Peyer's patch (tissue), 4 donors: ENCODE results near the gene PA2G4. TPM values are rescaled to one million over a fixed set of nuclear protein-coding genes. Genes with fewer than 3 reads are reported as not detected.
A peak's percentile ranks its signal among the peaks of the same experiment; 100 is the strongest.

ENCODE experiments used
- DNase-seq, 3 donors: peaks; one replicate each; pipeline ENCODE4 v3.0.0-alpha.2; 2017 to 2019
- H3K27ac ChIP-seq, 4 donors: fragments of 200-600 bp; sonication (generic); one replicate each; pipeline ENCODE4 v1.5.1; 2016 to 2019
- H3K27me3 ChIP-seq, 2 donors: fragments of 200-600 bp; sonication (generic); one replicate each; pipeline ENCODE4 v1.5.1; 2019
- H3K36me3 ChIP-seq, 3 donors: fragments of 200-600 bp; sonication (generic); one replicate each; pipeline ENCODE4 v1.5.1; 2016 to 2019
- H3K4me1 ChIP-seq, 4 donors: fragments of 200-600 bp; sonication (generic); one replicate each; pipeline ENCODE4 v1.5.1; 2016 to 2019
- H3K4me3 ChIP-seq, 4 donors: fragments of 200-600 bp; sonication (generic); 1 replicate in 3 of 4; 2 replicates in 1 of 4; pipeline ENCODE4 v1.5.1; 2016 to 2019; ENCODE audit warnings: mild to moderate bottlenecking in 1 of 4
- H3K9me3 ChIP-seq, 4 donors: fragments of 200-600 bp; sonication (generic); one replicate each; pipeline ENCODE4 v1.5.1; 2016 to 2019; ENCODE audit warnings: mild to moderate bottlenecking in 1 of 4
- POLR2A ChIP-seq, 2 donors: fragments of 450-650 bp; IDR thresholded peaks; one replicate each; pipeline ENCODE4 v1.5.1; 2017; ENCODE audit warnings: antibody characterized with exemption in 2 of 2, mild to moderate bottlenecking in 2 of 2, moderate library complexity in 2 of 2
- total RNA-seq, 4 donors: library from RNA; depleted of rRNA; stranded (reverse); fragments of >200 nt; gene quantifications; one replicate each; pipeline ENCODE4 v1.1.0, GENCODE V29; 2016
- TF ChIP-seq, protein P1 (sequence below), 6 experiments: fragments of 450-650 bp in 4 of 6; fragments of 200-600 bp in 2 of 6; sonication (generic) in 1 of 6; IDR thresholded peaks; one replicate each; pipeline ENCODE4 v1.5.1; 2017 to 2019; ENCODE audit warnings: antibody characterized with exemption in 6 of 6, mild to moderate bottlenecking in 3 of 6, moderate library complexity in 1 of 6

PA2G4 gene
- total RNA-seq, 4 donors from 2014 or later, result 34.3 to 221 (median 48.7) TPM

DNA sequence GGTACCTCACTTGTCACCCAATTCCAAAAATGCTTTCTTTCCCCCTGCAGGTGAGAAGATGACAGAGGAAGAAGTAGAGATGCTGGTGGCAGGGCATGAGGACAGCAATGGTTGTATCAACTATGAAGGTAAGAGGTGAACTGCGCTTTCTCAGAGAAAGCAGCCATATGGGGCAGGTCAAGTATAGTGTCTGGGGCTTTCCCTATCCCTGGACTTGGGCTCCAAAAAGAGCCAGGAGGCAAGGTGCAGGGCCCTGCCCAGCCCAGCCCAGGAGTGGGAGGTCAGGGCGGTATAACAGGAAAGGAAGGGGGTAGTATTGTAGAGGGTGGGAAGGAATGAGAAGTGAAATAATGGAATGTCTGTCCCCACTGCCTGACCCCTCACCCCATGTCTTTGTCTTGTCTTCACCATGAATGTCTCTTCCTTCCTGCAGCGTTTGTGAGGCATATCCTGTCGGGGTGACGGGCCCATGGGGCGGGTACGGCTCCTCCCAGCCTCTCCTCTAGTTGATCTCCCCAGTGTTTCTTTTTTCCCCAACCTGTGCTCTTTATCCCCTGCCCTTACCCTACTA lies 55.9 kb downstream of the PA2G4 start:
- no peaks in the 10 kb centered on the region for H3K9me3 ChIP-seq
- H3K27ac ChIP-seq, result peak overlapping the region; percentile 91 to 100 (median 97)
- TF ChIP-seq, protein P1, sequence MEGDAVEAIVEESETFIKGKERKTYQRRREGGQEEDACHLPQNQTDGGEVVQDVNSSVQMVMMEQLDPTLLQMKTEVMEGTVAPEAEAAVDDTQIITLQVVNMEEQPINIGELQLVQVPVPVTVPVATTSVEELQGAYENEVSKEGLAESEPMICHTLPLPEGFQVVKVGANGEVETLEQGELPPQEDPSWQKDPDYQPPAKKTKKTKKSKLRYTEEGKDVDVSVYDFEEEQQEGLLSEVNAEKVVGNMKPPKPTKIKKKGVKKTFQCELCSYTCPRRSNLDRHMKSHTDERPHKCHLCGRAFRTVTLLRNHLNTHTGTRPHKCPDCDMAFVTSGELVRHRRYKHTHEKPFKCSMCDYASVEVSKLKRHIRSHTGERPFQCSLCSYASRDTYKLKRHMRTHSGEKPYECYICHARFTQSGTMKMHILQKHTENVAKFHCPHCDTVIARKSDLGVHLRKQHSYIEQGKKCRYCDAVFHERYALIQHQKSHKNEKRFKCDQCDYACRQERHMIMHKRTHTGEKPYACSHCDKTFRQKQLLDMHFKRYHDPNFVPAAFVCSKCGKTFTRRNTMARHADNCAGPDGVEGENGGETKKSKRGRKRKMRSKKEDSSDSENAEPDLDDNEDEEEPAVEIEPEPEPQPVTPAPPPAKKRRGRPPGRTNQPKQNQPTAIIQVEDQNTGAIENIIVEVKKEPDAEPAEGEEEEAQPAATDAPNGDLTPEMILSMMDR (IDR thresholded peaks at IDR 0.05), result peak in 1 of 6 experiments; percentile 3
- TF ChIP-seq POLR2A (IDR thresholded peaks at IDR 0.05), result no peak
- peaks cover 4 to 41% (median 19%) of the 10 kb centered on the region in 4 donors for H3K4me1 ChIP-seq
- peaks cover 0 to 59% (median 0%) of the 10 kb centered on the region in 3 donors for H3K36me3 ChIP-seq
- H3K27me3 ChIP-seq, result no peaks in the 10 kb centered on the region
- peak overlapping the region; percentile 15 to 96 (median 80) for H3K4me3 ChIP-seq
- peak; percentile 59 to 81 (median 60) for DNase-seq

DNA sequence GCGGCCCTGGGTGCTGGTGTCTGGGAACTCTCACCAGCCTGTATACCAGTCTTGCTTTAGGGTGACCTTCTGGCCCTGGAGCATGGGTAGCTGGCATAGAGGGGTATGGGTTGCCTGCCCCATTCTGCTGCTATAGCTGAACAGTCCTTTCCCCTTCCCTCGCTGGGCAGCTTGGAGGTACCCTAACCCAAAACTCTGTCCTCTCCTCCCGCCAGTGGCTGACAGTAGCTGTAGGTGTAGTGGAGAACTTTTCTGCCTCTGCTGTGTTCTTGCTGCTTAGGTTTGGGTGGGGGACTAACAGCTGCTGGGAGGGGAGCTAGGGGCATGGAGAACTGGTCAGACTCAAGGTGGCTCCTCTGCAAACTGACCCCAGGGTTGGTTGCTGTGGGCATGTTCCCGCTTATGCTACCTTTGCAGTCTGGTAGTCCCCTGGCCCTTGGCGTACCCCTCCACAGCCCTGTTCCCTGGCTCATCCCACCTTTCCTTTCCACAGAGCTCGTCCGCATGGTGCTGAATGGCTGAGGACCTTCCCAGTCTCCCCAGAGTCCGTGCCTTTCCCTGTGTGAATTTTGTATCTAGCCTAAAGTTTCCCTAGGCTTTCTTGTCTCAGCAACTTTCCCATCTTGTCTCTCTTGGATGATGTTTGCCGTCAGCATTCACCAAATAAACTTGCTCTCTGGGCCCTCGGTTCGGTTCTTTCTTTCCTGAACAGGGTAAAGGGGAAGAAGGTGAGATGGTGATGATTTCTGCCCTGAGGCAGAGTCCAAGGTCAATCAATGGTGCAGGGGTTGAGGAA lies 56.7 kb downstream of the PA2G4 start:
- Histone ChIP-seq H3K27me3 (no peaks in the 10 kb centered on the region), H3K9me3 (no peaks in the 10 kb centered on the region), H3K4me1 (peaks cover 4 to 41% (median 19%) of the 10 kb centered on the region in 4 donors), H3K27ac (peak overlapping the region; percentile 91 to 100 (median 97)), H3K36me3 (peaks cover 0 to 67% (median 0%) of the 10 kb centered on the region in 3 donors), H3K4me3 (peak overlapping the region; percentile 15 to 96 (median 80))
- TF ChIP-seq, protein P1 (IDR thresholded peaks at IDR 0.05), result no peak
- no peak for TF ChIP-seq POLR2A (IDR thresholded peaks at IDR 0.05)
- no peak for DNase-seq

DNA sequence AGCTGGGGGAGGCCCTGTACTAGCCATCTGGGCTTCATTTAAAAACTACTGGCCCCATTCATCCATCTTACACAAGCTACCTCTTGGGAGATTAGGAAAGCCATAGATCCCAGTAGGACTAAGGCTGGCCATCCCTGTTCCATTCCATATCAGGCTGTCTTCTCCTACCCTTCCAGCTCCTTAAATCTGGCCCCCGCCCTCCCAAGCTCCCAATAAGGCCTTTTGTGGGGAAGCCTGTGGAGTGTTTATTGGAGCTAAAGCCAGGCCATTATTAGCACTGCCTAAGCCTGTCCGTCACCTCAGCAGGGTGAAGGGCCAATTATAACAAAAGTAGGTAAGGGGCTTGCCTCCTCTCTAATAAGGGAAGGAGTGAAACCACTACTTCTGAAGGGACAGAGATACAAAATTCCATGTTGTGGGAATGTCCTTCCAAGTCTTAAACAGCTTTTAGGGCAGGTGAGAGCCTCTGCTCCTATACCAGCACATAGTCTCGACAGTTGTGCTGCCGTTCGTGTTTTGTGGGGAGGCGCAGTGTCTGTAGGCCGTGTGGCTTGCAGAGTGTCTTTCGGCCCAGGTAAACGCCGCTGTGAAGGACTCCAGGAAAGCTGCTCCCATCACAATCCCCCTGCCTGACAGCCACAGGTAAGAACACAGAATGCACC lies 57.5 kb downstream of the PA2G4 start:
- Histone ChIP-seq H3K4me3 (peak overlapping the region in 1 of 4 donors; percentile 69), H3K4me1 (peaks cover 4 to 36% (median 19%) of the 10 kb centered on the region in 4 donors), H3K9me3 (no peaks in the 10 kb centered on the region), H3K27me3 (no peaks in the 10 kb centered on the region), H3K36me3 (peaks cover 0 to 74% (median 0%) of the 10 kb centered on the region in 3 donors), H3K27ac (peak overlapping the region in 2 of 4 donors; percentile 91 to 100)
- DNase-seq, result no peak
- TF ChIP-seq, protein P1 (IDR thresholded peaks at IDR 0.05), result no peak
- TF ChIP-seq POLR2A (IDR thresholded peaks at IDR 0.05), result no peak

DNA sequence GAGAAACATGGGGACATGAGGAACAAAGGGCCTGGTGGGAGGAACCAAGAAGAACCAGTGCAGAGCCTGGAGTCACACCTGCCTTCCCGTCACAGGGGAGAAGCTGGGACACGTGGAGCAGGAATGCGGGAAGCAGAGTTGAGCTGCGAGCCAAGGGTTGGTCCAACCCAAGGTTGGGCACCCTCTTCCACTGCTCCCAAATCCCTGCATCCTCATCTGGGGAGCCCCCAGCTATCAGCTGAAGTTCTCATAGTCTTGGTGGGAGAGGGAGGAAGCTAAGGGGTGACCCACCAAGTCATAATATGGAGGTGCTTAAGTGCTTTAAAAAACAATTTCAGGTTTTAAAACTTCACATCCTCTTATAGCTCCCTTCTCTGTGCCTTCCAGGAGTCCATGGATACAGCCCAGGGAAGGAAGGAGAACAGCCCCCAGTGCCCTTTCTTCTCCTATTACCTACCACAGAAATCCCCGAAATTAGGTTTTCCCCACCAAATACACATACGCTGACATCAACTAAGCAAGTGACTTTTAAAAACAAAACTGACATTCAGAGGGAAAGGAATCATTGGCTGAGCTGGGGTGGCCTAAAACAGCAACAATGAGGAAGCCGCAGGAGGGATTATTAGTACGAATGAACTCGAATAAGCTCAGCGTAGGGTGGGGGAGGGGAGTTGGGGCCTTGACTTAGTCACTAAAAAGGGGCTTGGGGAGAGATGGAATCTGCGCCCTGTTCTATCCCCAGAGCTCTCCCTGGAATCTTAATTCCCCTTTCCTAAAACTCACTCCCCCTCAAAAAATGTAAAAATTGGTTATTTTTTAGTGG lies 58.3 kb downstream of the PA2G4 start:
- no peaks in the 10 kb centered on the region for H3K9me3 ChIP-seq
- H3K36me3 ChIP-seq, result peaks cover 0 to 83% (median 0%) of the 10 kb centered on the region in 3 donors
- TF ChIP-seq, protein P1 (IDR thresholded peaks at IDR 0.05), result no peak
- TF ChIP-seq POLR2A (IDR thresholded peaks at IDR 0.05), result no peak
- no peak overlapping the region for H3K4me3 ChIP-seq
- no peak for DNase-seq
- peak overlapping the region in 1 of 4 donors; percentile 18 for H3K27ac ChIP-seq
- peaks cover 4 to 33% (median 19%) of the 10 kb centered on the region in 4 donors for H3K4me1 ChIP-seq
- no peaks in the 10 kb centered on the region for H3K27me3 ChIP-seq

Other genes with a start within 250 kb of the PA2G4 start
- 10 to 100 TPM; 49.1 to 63.7 (median 52.4) TPM for gene PYM1, start 176.7 kb upstream of the PA2G4 start, total RNA-seq
- 100 to 1,000 TPM; 181 to 447 (median 331) TPM for gene DGKA, start 173.4 kb upstream of the PA2G4 start, total RNA-seq
- 1 to 10 TPM; 2.5 to 10.0 (median 3.0) TPM for gene PMEL, start 138.5 kb upstream of the PA2G4 start, total RNA-seq
- gene CDK2, start 137.7 kb upstream of the PA2G4 start, total RNA-seq, result 10 to 100 TPM in 3 of 4 donors, 1 to 10 TPM in 1; 7.7 to 55.3 (median 13.4) TPM
- 10 to 100 TPM; 70.7 to 96.6 (median 84.2) TPM for gene RAB5B, start 130.5 kb upstream of the PA2G4 start, total RNA-seq
- 10 to 100 TPM; 16.5 to 38.9 (median 27.0) TPM for gene SUOX, start 107.3 kb upstream of the PA2G4 start, total RNA-seq
- 1 to 10 TPM; 2.8 to 7.4 (median 3.6) TPM for gene IKZF4, start 83.5 kb upstream of the PA2G4 start, total RNA-seq
- 1,000 to 10,000 TPM in 1 of 4 donors, 100 to 1,000 TPM in 3; 564 to 1,937 (median 779) TPM for gene RPS26, start 62.6 kb upstream of the PA2G4 start, total RNA-seq
- 100 to 1,000 TPM in 3 of 4 donors, 10 to 100 TPM in 1; 61.9 to 532 (median 451) TPM for gene ERBB3, start 24.4 kb upstream of the PA2G4 start, total RNA-seq
- gene RPL41, start 12.1 kb downstream of the PA2G4 start, total RNA-seq, result 1,000 to 10,000 TPM; 1,852 to 2,996 (median 2,194) TPM
- gene ZC3H10, start 13.7 kb downstream of the PA2G4 start, total RNA-seq, result 1 to 10 TPM; 2.0 to 5.5 (median 3.8) TPM
- gene ESYT1, start 23.7 kb downstream of the PA2G4 start, total RNA-seq, result 10 to 100 TPM; 36.3 to 62.7 (median 53.2) TPM
- 10 to 100 TPM; 16.0 to 46.2 (median 21.3) TPM for gene MYL6B, start 48.0 kb downstream of the PA2G4 start, total RNA-seq
- 1,000 to 10,000 TPM; 1,247 to 1,872 (median 1,541) TPM for gene MYL6, start 53.8 kb downstream of the PA2G4 start, total RNA-seq
- gene SMARCC2, start 84.9 kb downstream of the PA2G4 start, total RNA-seq, result 100 to 1,000 TPM in 3 of 4 donors, 10 to 100 TPM in 1; 85.6 to 299 (median 139) TPM
- gene RNF41, start 117.4 kb downstream of the PA2G4 start, total RNA-seq, result 10 to 100 TPM; 23.8 to 52.0 (median 37.6) TPM
- gene NABP2, start 119.8 kb downstream of the PA2G4 start, total RNA-seq, result 10 to 100 TPM; 15.3 to 25.3 (median 23.5) TPM
- gene SLC39A5, start 125.5 kb downstream of the PA2G4 start, total RNA-seq, result 100 to 1,000 TPM in 3 of 4 donors, 10 to 100 TPM in 1; 96.6 to 950 (median 626) TPM
- gene ANKRD52, start 153.8 kb downstream of the PA2G4 start, total RNA-seq, result 10 to 100 TPM; 30.5 to 48.7 (median 36.6) TPM
- gene COQ10A, start 162.4 kb downstream of the PA2G4 start, total RNA-seq, result 10 to 100 TPM in 2 of 4 donors, 1 to 10 TPM in 2; 9.1 to 14.8 (median 11.8) TPM
- gene CS, start 195.8 kb downstream of the PA2G4 start, total RNA-seq, result 100 to 1,000 TPM; 184 to 228 (median 203) TPM
- 100 to 1,000 TPM in 2 of 4 donors, 10 to 100 TPM in 2; 72.5 to 131 (median 91.0) TPM for gene CNPY2, start 211.4 kb downstream of the PA2G4 start, total RNA-seq
- 100 to 1,000 TPM in 2 of 4 donors, 10 to 100 TPM in 2; 82.5 to 114 (median 95.4) TPM for gene PAN2, start 229.4 kb downstream of the PA2G4 start, total RNA-seq
- 1 to 10 TPM in 2 of 4 donors, not detected in 2; 3.1 to 5.8 TPM for gene IL23A, start 234.3 kb downstream of the PA2G4 start, total RNA-seq